Non-pigmented ciliary epithelial cell (primary cell): ENCODE data around the gene SRPRB.

Experiments
- DNase-seq: peaks from one replicate; pipeline ENCODE4 v3.0.0-alpha.2; 2010; ENCODE audit warnings: low read depth

Gene SRPRB

DNA sequence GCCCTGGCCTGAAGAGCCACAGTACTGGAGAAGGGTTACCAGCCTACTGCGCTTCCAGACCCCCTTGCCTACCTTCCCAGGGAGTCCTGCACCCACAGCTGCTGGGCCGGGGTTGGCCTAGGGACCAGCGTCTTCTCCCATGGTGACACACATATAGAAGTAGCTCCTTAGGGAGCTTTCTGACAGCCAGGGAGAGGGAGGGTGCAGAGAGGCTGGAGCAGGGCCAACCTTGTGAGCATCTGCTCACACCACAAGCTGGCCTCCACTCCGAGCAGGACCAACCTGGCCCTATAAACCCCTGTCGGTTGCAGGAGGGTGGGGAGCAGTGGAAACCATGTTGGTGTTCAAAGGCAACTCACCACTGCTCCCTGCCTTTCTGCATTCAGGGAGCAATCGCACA is 35.2 kb downstream of the SRPRB start:
- no peak for DNase-seq

- DNase-seq: no peak
These were observed 35.6 kb downstream of the SRPRB start for GRCh38 chr3:133841196-133841595.

- no peak for DNase-seq
These were observed 36.5 kb downstream of the SRPRB start for GRCh38 chr3:133842158-133842557.

GRCh38 chr3:133843634-133844033 is 38.0 kb downstream of the SRPRB start:
- peak; percentile 26 for DNase-seq

- no peak for DNase-seq
These were observed 39.5 kb downstream of the SRPRB start for GRCh38 chr3:133845127-133845526.

DNA sequence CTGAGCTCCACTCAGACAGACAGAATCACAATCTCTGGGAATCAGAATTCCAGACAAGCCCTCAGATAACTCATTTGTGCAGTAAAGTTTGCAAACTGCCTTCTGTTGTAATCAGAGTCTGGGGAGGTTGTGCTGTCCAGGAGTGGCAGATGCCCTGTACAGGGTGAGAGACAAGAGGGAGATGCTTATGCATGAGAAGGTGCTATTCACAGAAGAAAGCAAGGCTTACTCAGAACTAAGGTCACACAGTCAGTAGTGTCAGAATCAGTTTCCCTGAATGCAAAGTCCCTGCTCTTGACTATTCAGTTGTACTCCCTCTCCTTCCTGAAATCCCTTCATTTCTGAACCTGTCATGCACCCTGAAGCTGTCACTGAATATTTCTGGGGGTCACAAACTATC is 43.7 kb downstream of the SRPRB start:
- DNase-seq: no peak

DNA sequence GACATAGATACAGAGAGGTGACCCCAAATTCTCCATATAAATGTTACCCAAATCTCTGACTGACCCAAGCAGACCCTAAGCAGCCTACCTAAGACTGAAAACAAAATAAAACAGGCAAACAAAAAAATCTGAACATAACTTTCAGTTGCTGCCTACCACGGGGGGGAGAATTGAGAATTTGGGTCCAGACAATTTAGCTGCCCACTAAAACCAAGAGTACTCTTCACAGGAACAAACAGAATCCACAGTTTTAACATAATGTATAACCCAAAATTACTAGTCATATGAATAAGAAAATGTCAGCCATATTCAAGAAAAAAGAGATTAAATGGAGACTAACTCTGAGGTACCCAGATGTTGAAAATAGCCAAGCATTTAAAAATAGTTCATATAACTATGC is 44.4 kb downstream of the SRPRB start:
- DNase-seq: no peak

GRCh38 chr3:133851266-133851906 is 45.8 kb downstream of the SRPRB start:
- no peak for DNase-seq

GRCh38 chr3:133851931-133852330 is 46.3 kb downstream of the SRPRB start:
- no peak for DNase-seq

DNA sequence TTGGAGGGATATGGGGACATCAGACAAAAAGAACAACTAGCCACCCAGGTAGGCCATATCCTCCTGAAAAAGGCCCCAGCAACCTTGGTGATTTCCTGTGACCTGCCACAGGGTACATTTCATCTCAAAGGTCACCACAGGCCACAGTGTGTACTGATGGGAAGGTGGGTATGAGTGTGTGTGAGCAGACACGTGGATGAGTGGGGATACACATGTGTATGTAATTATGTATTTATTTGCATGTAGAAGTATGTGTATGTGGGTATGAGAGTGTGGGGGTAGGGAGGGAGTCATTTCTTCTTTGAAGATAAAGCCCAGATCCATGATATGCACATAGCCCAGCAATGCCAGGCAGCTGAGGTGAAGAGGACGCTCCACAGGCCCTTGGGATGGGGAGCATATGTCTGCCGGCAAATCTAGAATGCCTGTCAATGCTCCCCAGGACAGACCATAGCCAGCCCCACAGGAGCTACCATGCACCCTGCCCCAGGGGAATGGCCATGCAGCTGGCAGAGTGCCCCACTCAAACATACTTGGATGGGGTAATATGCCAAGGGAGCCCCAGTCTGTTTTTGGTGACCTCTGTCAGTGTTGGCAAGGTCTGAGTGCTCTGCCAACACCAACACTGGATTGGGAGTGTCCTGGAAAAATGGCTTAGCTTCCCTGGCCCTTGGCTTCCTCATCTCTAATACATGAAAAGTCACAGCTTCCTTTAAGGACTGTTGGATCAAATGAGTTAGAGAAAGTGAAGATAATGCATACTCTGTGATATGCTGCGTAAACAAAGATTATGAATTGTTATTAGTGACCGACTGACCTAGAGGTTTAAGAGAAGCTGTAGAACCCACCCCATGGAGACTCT is 47.7 kb downstream of the SRPRB start:
- no peak for DNase-seq

- no peak for DNase-seq
These were observed 48.3 kb downstream of the SRPRB start for GRCh38 chr3:133853925-133854227.

DNA sequence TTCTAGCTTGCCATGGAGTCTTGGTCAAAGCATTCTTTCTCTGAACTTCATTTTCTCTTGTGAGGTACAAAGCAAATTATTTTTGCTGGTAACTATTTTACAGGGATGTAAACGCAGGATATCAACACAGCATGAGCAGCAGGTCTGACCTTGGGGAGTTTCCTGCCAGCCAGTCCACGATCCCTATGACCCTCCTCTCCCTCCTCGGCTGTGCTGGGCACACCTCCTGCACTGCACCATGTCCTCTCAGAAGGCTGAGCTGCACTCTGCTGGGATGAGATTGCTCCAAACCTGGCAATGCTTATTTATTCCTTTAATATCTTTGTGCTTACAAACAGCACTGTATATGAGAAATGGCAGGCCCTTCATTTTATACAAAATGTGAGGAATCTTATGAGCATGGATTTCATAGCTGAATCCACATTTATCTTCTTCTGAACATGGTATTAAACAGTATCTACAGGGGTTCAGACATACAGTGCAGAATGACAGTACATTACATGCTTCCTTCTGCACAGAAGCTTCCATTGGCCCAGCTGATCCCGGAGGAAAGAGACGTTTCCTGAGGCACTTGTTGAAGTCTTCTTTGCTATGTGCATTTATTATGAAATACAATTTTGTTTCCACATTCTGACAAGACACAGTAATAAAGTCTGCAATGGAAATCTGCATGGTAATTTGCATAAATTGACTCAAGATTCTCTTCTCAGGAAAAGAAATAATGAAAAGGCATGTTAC is 48.8 kb downstream of the SRPRB start:
- DNase-seq: no peak

- DNase-seq: no peak
These were observed 49.4 kb downstream of the SRPRB start for GRCh38 chr3:133855002-133855370.

- no peak for DNase-seq
These were observed 50.2 kb downstream of the SRPRB start for GRCh38 chr3:133855772-133856171.

GRCh38 chr3:133856316-133856715 is 50.7 kb downstream of the SRPRB start:
- DNase-seq: no peak

DNA sequence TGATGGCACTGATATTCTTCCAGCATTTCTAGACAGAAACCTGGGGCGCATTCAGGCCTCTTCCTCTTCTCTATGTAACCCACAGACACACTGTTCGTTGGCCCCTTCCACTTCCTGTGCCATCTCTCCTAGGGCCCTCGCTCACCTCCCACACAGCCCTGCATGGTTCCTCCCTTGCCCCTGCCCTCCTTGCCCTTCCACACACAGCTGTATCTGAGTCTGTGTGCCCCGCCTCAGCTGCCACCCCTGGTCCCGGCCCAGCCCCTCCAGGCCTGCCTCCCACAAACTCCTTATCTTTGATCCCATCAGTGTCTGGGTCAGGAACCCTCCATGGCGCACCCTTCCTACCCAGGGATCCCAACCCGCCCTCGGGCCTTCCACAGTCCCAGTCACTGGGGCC is 52.2 kb downstream of the SRPRB start:
- no peak for DNase-seq

DNA sequence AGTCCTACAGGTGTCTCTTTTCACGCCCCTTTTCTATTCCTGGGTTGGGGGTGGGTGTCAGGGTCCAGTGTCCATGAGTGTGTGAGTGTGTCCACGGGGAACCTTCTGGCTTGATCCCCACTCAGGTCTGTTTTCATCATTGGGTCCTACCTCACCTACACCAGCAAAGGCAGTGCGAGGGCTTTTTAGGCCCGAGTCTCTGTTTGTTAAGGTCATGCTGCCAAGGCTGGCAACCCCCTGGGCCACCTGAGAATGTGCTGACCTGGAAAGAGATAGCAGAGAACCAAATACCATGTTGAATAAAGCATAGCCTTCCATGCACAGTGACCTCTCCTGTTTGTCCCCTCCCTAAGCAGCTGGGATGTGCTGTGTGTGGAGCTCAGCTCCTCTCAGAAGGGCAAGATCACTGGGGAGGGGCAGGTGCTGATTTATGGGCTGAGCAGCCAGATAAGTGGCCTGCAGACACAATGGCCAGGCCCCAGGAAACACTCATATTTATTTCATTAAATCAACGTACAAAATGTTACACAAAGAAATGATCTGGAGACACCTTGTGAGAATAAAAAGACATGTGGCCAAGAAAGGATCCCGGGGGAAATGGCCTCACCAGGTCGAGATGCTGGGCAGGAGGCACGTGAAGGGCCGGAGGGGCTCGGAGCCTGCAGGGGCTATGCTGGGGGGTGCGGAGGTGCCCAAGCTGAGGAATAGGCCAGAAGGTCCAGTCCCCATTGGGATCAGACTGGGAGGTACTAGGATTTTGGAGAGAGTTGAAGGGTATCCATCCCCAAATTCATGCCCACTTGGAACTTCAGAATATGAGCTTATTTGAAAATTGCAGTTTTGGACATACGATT is 54.0 kb downstream of the SRPRB start:
- no peak for DNase-seq

DNA sequence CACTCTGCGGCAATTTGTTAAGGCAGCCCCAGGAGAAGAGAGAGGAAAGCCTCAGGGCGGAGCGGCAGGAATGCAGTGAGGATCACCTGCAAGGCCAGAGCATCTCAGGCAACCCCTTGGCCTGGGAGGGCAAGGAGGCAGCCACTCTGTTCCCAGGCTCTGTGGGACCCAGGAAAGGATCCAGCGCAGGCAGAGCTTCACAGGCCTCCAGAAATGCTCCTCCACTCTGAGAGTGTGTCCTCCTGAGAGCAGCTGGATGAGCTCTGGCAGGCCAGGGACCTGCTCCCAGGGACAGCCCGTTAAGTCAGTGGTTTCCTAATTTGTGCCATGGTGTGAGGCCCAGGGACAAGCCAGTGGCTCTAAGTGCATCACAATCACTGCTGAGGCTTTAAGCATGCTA is 54.9 kb downstream of the SRPRB start:
- no peak for DNase-seq

DNA sequence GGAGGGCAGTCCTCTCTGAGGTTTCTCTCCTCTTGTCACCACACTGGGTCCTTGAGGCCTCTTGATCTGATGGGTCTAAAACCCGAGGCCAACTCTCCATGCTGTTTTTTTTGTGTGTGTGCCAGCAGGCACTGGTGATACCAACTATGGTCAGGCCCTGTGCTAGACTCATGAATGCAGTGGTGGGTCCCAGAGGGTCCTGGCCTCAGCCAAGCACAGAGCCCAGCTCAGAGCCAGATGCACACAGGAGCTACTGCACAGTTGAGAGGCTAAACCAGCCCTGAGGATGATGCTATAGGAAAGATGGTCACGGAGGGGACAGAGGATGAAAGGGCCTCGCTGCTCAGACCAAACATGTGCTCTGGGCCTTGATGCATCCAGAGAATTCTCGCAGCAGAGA is 56.5 kb downstream of the SRPRB start:
- no peak for DNase-seq

DNA sequence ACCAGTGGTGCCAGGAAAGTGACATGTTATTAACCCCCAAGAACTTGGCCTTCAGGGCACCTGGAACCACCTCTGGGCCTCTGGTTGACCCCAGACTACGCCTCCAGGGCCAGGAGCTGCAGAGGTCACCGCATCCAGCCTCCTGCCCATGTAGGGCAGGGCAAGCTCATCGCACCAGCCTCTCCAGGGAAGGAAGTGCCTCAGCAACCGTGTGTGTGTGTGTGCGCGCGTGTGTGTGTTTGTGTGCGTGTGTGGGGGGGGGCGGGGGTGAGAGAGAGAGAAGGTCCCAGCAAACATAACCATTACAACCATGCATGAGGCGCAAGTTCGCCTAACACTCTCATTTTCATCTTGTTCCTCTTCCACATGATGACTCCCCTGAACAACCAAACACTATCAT is 58.3 kb downstream of the SRPRB start:
- DNase-seq: no peak

DNA sequence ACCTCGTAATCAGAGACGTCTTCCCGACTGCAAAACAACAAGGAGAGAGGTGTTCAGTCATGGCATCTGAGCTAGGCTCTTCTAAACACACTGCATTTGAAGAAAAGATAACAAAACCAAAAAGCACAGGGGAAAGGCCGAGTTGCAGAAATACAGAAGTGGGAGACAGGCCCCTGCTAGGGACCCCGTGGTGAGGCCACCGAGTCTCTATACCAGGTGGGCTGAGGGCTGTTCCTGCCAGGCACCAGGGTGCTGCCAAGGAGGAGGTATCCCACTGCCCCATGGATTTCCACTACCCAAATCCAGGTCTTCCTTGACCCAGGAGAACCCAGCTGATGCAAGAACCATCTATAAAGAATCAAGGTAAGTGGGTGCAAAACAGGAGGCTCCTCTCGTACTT is 59.0 kb downstream of the SRPRB start:
- no peak for DNase-seq

- no peak for DNase-seq
These were observed 59.7 kb downstream of the SRPRB start for GRCh38 chr3:133865136-133865855.
